H1 (cell line): ENCODE data around the gene AGBL4. TPM values are rescaled to one million over a fixed set of nuclear protein-coding genes. Genes with fewer than 3 reads are reported as not detected.

ENCODE experiments used
- CTCF ChIA-PET: fragments of 300-600 bp; sonication (Branson Sonifier 250); formaldehyde crosslinking; loops from one replicate; lab custom pipeline; 2021; ENCODE audit not compliant: partially characterized antibody; lab: Charles Lee
- POLR2A ChIA-PET: fragments of 300-600 bp; sonication (Branson Sonifier 250); formaldehyde crosslinking; loops from one replicate; lab custom pipeline; 2021; ENCODE audit warnings: inconsistent platforms; ENCODE audit not compliant: partially characterized antibody; lab: Charles Lee
- DNase-seq, 2 experiments: peaks; one replicate each; pipeline versions ENCODE4 v3.0.0 to v3.0.0-alpha.2; 2010 to 2022; ENCODE audit warnings: low spot score in 2 of 2, low read depth in 1 of 2, mixed read lengths in 1 of 2
- FAIRE-seq: peaks from 2 replicates; lab custom pipeline; 2011; peaks lifted over from hg19 to GRCh38; lab: Jason Lieb, UNC
- H2AFZ ChIP-seq: 2 replicates; pipeline ENCODE4 v1.8.1; 2012; ENCODE audit warnings: low read length, inconsistent platforms
- H2AK5ac ChIP-seq: 2 replicates; pipeline ENCODE4 v1.6.1; 2013; ENCODE audit warnings: low read depth, low read length
- H2BK120ac ChIP-seq: replicated peaks from 2 replicates; pipeline ENCODE3; 2013; ENCODE audit warnings: low read depth, low read length, inconsistent platforms
- H2BK12ac ChIP-seq: 2 replicates; pipeline ENCODE4 v1.6.1; 2013; ENCODE audit warnings: low read depth, low read length
- H2BK15ac ChIP-seq: 2 replicates; pipeline ENCODE4 v1.6.1; 2013; ENCODE audit warnings: low read length
- H2BK20ac ChIP-seq: 2 replicates; pipeline ENCODE4 v1.6.1; 2013; ENCODE audit warnings: low read length
- H2BK5ac ChIP-seq: 2 replicates; pipeline ENCODE4 v1.6.1; 2013; ENCODE audit warnings: low read depth, low read length
- H3K14ac ChIP-seq: 2 replicates; pipeline ENCODE4 v1.6.1; 2013; ENCODE audit warnings: inconsistent platforms; ENCODE audit not compliant: insufficient read length
- H3K18ac ChIP-seq: 2 replicates; pipeline ENCODE4 v1.6.1; 2013; ENCODE audit warnings: low read length; ENCODE audit errors: extremely low read depth
- H3K23ac ChIP-seq: 2 replicates; pipeline ENCODE4 v1.6.1; 2013; ENCODE audit warnings: inconsistent platforms; ENCODE audit not compliant: insufficient read length
- H3K23me2 ChIP-seq: 2 replicates; pipeline ENCODE4 v1.6.1; 2013; ENCODE audit warnings: low read depth, low read length
- H3K27ac ChIP-seq: 2 replicates; pipeline ENCODE4 v1.6.1; 2011; ENCODE audit warnings: low read depth, low read length, inconsistent platforms
- H3K27me3 ChIP-seq, 4 experiments: replicated peaks in 1 of 4; 1 replicate in 1 of 4; 2 replicates in 3 of 4; pipeline versions ENCODE4 v1.6.1 to v1.8.1; 2011 to 2013; ENCODE audit warnings: low read length in 3 of 4, mild to moderate bottlenecking in 3 of 4, inconsistent platforms in 2 of 4, mixed read lengths in 2 of 4, moderate library complexity in 1 of 4; ENCODE audit not compliant: control insufficient read depth in 3 of 4, insufficient read depth in 3 of 4; ENCODE audit errors: extremely low read depth in 1 of 4
- H3K36me3 ChIP-seq, 4 experiments: 2 replicates each; pipeline versions ENCODE4 v1.6.1 to v1.8.1; 2011 to 2013; ENCODE audit warnings: mild to moderate bottlenecking in 4 of 4, low read length in 3 of 4, moderate library complexity in 2 of 4, control low read depth in 1 of 4, inconsistent platforms in 1 of 4; ENCODE audit not compliant: insufficient read depth in 4 of 4, control insufficient read depth in 2 of 4
- H3K4ac ChIP-seq: replicated peaks from 2 replicates; pipeline ENCODE3; 2013; ENCODE audit warnings: low read length, low read depth, mixed read lengths, inconsistent platforms; ENCODE audit not compliant: insufficient read length
- H3K4me1 ChIP-seq, 4 experiments: replicated peaks in 1 of 4; 1 replicate in 1 of 4; 2 replicates in 3 of 4; pipeline versions ENCODE4 v1.6.1 to v1.8.1; 2011 to 2013; ENCODE audit warnings: low read length in 3 of 4, inconsistent platforms in 2 of 4, mixed read lengths in 1 of 4; ENCODE audit not compliant: insufficient read depth in 4 of 4, control insufficient read depth in 3 of 4
- H3K4me2 ChIP-seq, 2 experiments: 2 replicates each; pipeline versions ENCODE4 v1.6.1 to v1.8.1; 2011 to 2013; ENCODE audit warnings: low read depth in 2 of 2, low read length in 2 of 2, control low read depth in 1 of 2, inconsistent platforms in 1 of 2, mild to moderate bottlenecking in 1 of 2; ENCODE audit not compliant: insufficient read depth in 1 of 2
- H3K4me3 ChIP-seq, 4 experiments: fragments of 200-600, 300-600 bp in 1 of 4; sonication (generic), shearing (Covaris generic), sonication (Bioruptor Twin) in 1 of 4; 2 replicates each; pipeline versions ENCODE4 v1.5.1 to v1.8.1; 2011 to 2016; ENCODE audit warnings: low read length in 4 of 4, low read depth in 3 of 4, control low read depth in 2 of 4, inconsistent platforms in 2 of 4, mild to moderate bottlenecking in 2 of 4, mixed read lengths in 1 of 4, moderate library complexity in 1 of 4; ENCODE audit not compliant: insufficient read depth in 2 of 4; ENCODE audit errors: extremely low read depth in 1 of 4
- H3K56ac ChIP-seq: replicated peaks from 2 replicates; pipeline ENCODE3; 2013; ENCODE audit warnings: low read depth, mild to moderate bottlenecking, mixed read lengths, low read length, inconsistent platforms; ENCODE audit not compliant: insufficient read length
- H3K79me1 ChIP-seq: 2 replicates; pipeline ENCODE4 v1.6.1; 2013; ENCODE audit warnings: low read depth, low read length, control low read depth
- H3K79me2 ChIP-seq, 2 experiments: 2 replicates each; pipeline versions ENCODE4 v1.6.1 to v1.8.1; 2012 to 2013; ENCODE audit warnings: low read length in 2 of 2, mild to moderate bottlenecking in 2 of 2, inconsistent platforms in 1 of 2; ENCODE audit not compliant: insufficient read depth in 2 of 2, control insufficient read depth in 1 of 2
- H3K9ac ChIP-seq, 4 experiments: replicated peaks in 1 of 4; 1 replicate in 1 of 4; 2 replicates in 3 of 4; pipeline versions ENCODE4 v1.6.1 to v1.8.1; 2011 to 2013; ENCODE audit warnings: low read depth in 3 of 4, low read length in 3 of 4, control low read depth in 2 of 4, mild to moderate bottlenecking in 2 of 4, moderate library complexity in 2 of 4, inconsistent platforms in 1 of 4; ENCODE audit errors: extremely low read depth in 1 of 4
- H3K9me3 ChIP-seq, 2 experiments: 2 replicates each; pipeline versions ENCODE4 v1.6.1 to v1.8.1; 2012 to 2013; ENCODE audit warnings: mild to moderate bottlenecking in 2 of 2, moderate library complexity in 2 of 2, control low read depth in 1 of 2, inconsistent platforms in 1 of 2, low read depth in 1 of 2, low read length in 1 of 2, mixed read lengths in 1 of 2; ENCODE audit not compliant: insufficient read depth in 2 of 2
- H4K20me1 ChIP-seq, 2 experiments: replicated peaks in 1 of 2; 2 replicates each; pipeline versions ENCODE3 to v1.8.1; 2011 to 2013; ENCODE audit warnings: inconsistent platforms in 2 of 2, low read length in 2 of 2, mild to moderate bottlenecking in 1 of 2; ENCODE audit not compliant: insufficient read depth in 2 of 2, control insufficient read depth in 1 of 2
- H4K5ac ChIP-seq: 2 replicates; pipeline ENCODE4 v1.6.1; 2013; ENCODE audit warnings: low read length, low read depth, mixed read lengths, inconsistent platforms; ENCODE audit not compliant: insufficient read length
- H4K8ac ChIP-seq: 2 replicates; pipeline ENCODE4 v1.8.0; 2013; ENCODE audit warnings: mild to moderate bottlenecking, moderate library complexity, low read length, inconsistent platforms; ENCODE audit not compliant: insufficient read depth; ENCODE audit errors: extremely low read depth
- H4K91ac ChIP-seq: replicated peaks from 2 replicates; pipeline ENCODE3; 2013; ENCODE audit warnings: low read length, mixed read lengths, inconsistent platforms; ENCODE audit not compliant: insufficient read length
- BACH1 ChIP-seq: IDR thresholded peaks from 2 replicates; pipeline ENCODE4 v1.6.1; 2012; ENCODE audit warnings: low read length, improper control_type of control experiment
- CBX5 ChIP-seq: fragments of 300-800, 300-1000 bp; sonication (generic); IDR thresholded peaks from 2 replicates; pipeline ENCODE4 v1.7.1; 2016; ENCODE audit warnings: antibody characterized with exemption, low read length, low read depth
- CHD2 ChIP-seq: IDR thresholded peaks from 2 replicates; pipeline ENCODE4 v1.6.1; 2012; ENCODE audit warnings: low read length, improper control_type of control experiment
- GABPA ChIP-seq: IDR thresholded peaks from 2 replicates; pipeline ENCODE4 v1.6.1; 2011; ENCODE audit warnings: mild to moderate bottlenecking, low read length, moderate library complexity, borderline replicate concordance; ENCODE audit not compliant: insufficient read depth
- SIN3A ChIP-seq, 2 experiments: IDR thresholded peaks in 1 of 2; conservative IDR thresholded peaks in 1 of 2; 2 replicates each; pipeline ENCODE4 v1.6.1; 2011 to 2012; ENCODE audit warnings: low read length in 2 of 2, improper control_type of control experiment in 1 of 2, low read depth in 1 of 2, mild to moderate bottlenecking in 1 of 2
- SP1 ChIP-seq: IDR thresholded peaks from 2 replicates; pipeline ENCODE4 v1.6.1; 2011; ENCODE audit warnings: low read depth, low read length
- TCF12 ChIP-seq: IDR thresholded peaks from 2 replicates; pipeline ENCODE4 v1.6.1; 2011; ENCODE audit warnings: low read depth, mild to moderate bottlenecking, low read length
- YY1 ChIP-seq: IDR thresholded peaks from 2 replicates; pipeline ENCODE4 v1.6.1; 2011; ENCODE audit warnings: low read depth, mild to moderate bottlenecking, low read length
- ZNF274 ChIP-seq: IDR thresholded peaks from 2 replicates; pipeline ENCODE4 v1.7.0; 2012; ENCODE audit warnings: low read length, borderline replicate concordance; ENCODE audit errors: extremely low read depth
- WGBS, 2 experiments: shearing (Covaris generic) in 1 of 2; methylation state at CpG; one replicate each; pipeline versions ENCODE4 v1.1.6 to v1.1.7; 2013 to 2015; ENCODE audit warnings: low lambda C conversion rate in 2 of 2, mixed read lengths in 2 of 2, inconsistent platforms in 1 of 2, low coverage in 1 of 2, missing lambda C conversion rate in 1 of 2; ENCODE audit not compliant: insufficient replicate concordance in 2 of 2, insufficient coverage in 1 of 2, insufficient read length in 1 of 2; ENCODE audit errors: extremely low coverage in 1 of 2, missing lambda C conversion rate in 1 of 2; 5-methylcytosine and 5-hydroxymethylcytosine counted together
- polyA plus RNA-seq, 7 experiments: library from polyadenylated mRNA; depleted of rRNA in 3 of 7; stranded (reverse) in 5 of 7; unstranded in 2 of 7; fragments of >200 nt in 5 of 7; fragments of 200-250 nt in 2 of 7; gene quantifications; 1 replicate in 5 of 7; 2 replicates in 1 of 7; 4 replicates in 1 of 7; pipeline versions ENCODE4 v1.2.1 to v1.2.3, GENCODE V29; 2011 to 2013; ENCODE audit warnings: missing spikeins in 2 of 7, mixed read lengths in 2 of 7
- total RNA-seq: library from RNA; stranded (reverse); fragmentation: NEBNext Ultra II Directional; extraction: Animal tissue kit (Norgen Biotek cat#: 25700); gene quantifications from 2 replicates; pipeline ENCODE4 v1.2.1, GENCODE V29; 2021

Gene AGBL4
- total and polyA plus RNA-seq, 2 of the 8 experiments (the other 6 are each of a cell fraction or from before 2014, with no cell fraction given): 0.41 to 0.45 TPM

- FAIRE-seq: no peak
- H3K79me1 ChIP-seq: no peaks in the 10 kb centered on the region
- no peak overlapping the region for H2BK20ac ChIP-seq
- no peak overlapping the region for H4K91ac ChIP-seq
- H2AFZ ChIP-seq: no peak overlapping the region
- 80% methylated on average over 2 of the region's 2 CpGs; no CpG with 5 or more reads in 1 of the 2 experiments for WGBS, 2 experiments
- peaks cover 56 to 74% of the 10 kb centered on the region in 2 experiments for H3K9me3 ChIP-seq
- H4K20me1 ChIP-seq: no peaks in the 10 kb centered on the region
- H3K4me3 ChIP-seq: no peak overlapping the region
- H2BK120ac ChIP-seq: no peak overlapping the region
- H3K18ac ChIP-seq: no peak overlapping the region
- no peak overlapping the region for H2BK15ac ChIP-seq
- no peak overlapping the region for H3K23ac ChIP-seq
- H3K27ac ChIP-seq: no peak overlapping the region
- H2BK5ac ChIP-seq: no peak overlapping the region
- no peak overlapping the region for H3K4me2 ChIP-seq
- no peak overlapping the region for H3K4ac ChIP-seq
- no peaks in the 10 kb centered on the region for H3K36me3 ChIP-seq
- ChIA-PET CTCF (no interaction called here), POLR2A (no interaction called here)
- TF ChIP-seq ZNF274: no peak
- no peak for TF ChIP-seq SP1
- no peak for TF ChIP-seq BACH1
- TF ChIP-seq GABPA: no peak
- TF ChIP-seq TCF12: no peak
- no peak for TF ChIP-seq YY1
- no peak for TF ChIP-seq CBX5
- no peak for TF ChIP-seq CHD2
- no peak for TF ChIP-seq SIN3A (conservative IDR thresholded peaks at IDR 0.05 in 1 of 2, IDR thresholded peaks at IDR 0.05 in 1 of 2; ENCODE audit: low read depth in 1 of 2, low read length in 2 of 2)
- no peak overlapping the region for H4K5ac ChIP-seq
- no peak overlapping the region for H2AK5ac ChIP-seq
- DNase-seq: no peak
- H3K56ac ChIP-seq: no peak overlapping the region
- H2BK12ac ChIP-seq: no peak overlapping the region
- no peak overlapping the region for H4K8ac ChIP-seq
- no peak overlapping the region for H3K14ac ChIP-seq
- no peaks in the 10 kb centered on the region for H3K79me2 ChIP-seq
- no peak overlapping the region for H3K9ac ChIP-seq
- no peaks in the 10 kb centered on the region for H3K4me1 ChIP-seq
- no peaks in the 10 kb centered on the region for H3K27me3 ChIP-seq
- H3K23me2 ChIP-seq: no peaks in the 10 kb centered on the region
Observed at GRCh38 chr1:49333906-49334305, 689.8 kb downstream of the AGBL4 start.
